GM21381 (cell line): ENCODE results near the gene SP9.
"Not testable (repeated sequence)": the region's sequence is repeated elsewhere in the genome, so short reads cannot be mapped to it uniquely, and the experiment has no call there.

Experiments
- ATAC-seq: cut with Tn5 transposase; IDR thresholded peaks from one replicate; pipeline ENCODE4 v1.9.1; 2021; ENCODE audit warnings: mild to moderate bottlenecking, moderate library complexity; ENCODE audit not compliant: unreplicated experiment

SP9 gene

GRCh38 chr2:174344716-174345461 is 10.1 kb downstream of the SP9 start:
- no peak for ATAC-seq

- no peak for ATAC-seq
Observed at GRCh38 chr2:174350018-174350417, 15.3 kb downstream of the SP9 start.

GRCh38 chr2:174350593-174351181 is 15.9 kb downstream of the SP9 start:
- no peak for ATAC-seq

GRCh38 chr2:174353004-174353403 is 18.2 kb downstream of the SP9 start:
- ATAC-seq = no peak

GRCh38 chr2:174356347-174356746 is 21.6 kb downstream of the SP9 start:
- ATAC-seq = no peak

GRCh38 chr2:174359663-174360062 is 24.9 kb downstream of the SP9 start:
- not testable (repeated sequence) for ATAC-seq

GRCh38 chr2:174362949-174363348 is 28.2 kb downstream of the SP9 start:
- no peak for ATAC-seq

GRCh38 chr2:174363492-174364225 is 28.9 kb downstream of the SP9 start:
- ATAC-seq = not testable (repeated sequence)

- ATAC-seq = no peak
Observed at GRCh38 chr2:174364628-174365027, 29.9 kb downstream of the SP9 start.

GRCh38 chr2:174365571-174365970 is 30.8 kb downstream of the SP9 start:
- no peak for ATAC-seq

GRCh38 chr2:174368691-174369090 is 33.9 kb downstream of the SP9 start:
- ATAC-seq = no peak

GRCh38 chr2:174376967-174377366 is 42.2 kb downstream of the SP9 start:
- no peak for ATAC-seq

- no peak for ATAC-seq
Observed at GRCh38 chr2:174383796-174384195, 49.0 kb downstream of the SP9 start.

GRCh38 chr2:174385201-174385600 is 50.4 kb downstream of the SP9 start:
- no peak for ATAC-seq
